ENCODE results near the gene TNFSF9.
A peak's percentile ranks its signal among the peaks of the same experiment; 100 is the strongest.
"Not testable (repeated sequence)": the region's sequence is repeated elsewhere in the genome, so short reads cannot be mapped to it uniquely, and the experiment has no call there.

TNFSF9 gene

GRCh38 chr19:6572217-6572616, 41.4 kb downstream of the TNFSF9 start:
- DNase-seq (ENCODE audit: low spot score), result no peak

- no peak for DNase-seq (ENCODE audit: low spot score)
Measured at GRCh38 chr19:6573350-6573749, 42.5 kb downstream of the TNFSF9 start.

GRCh38 chr19:6576869-6577475, 46.1 kb downstream of the TNFSF9 start:
- no peak for DNase-seq (ENCODE audit: low spot score)

GRCh38 chr19:6577476-6578125, 46.8 kb downstream of the TNFSF9 start:
- DNase-seq (ENCODE audit: low spot score), result peak; percentile 34

GRCh38 chr19:6579450-6580178, 48.8 kb downstream of the TNFSF9 start:
- DNase-seq (ENCODE audit: low spot score), result no peak

- DNase-seq (ENCODE audit: low spot score), result no peak
Measured at GRCh38 chr19:6580313-6580712, 49.5 kb downstream of the TNFSF9 start.

GRCh38 chr19:6582515-6583484, 52.0 kb downstream of the TNFSF9 start:
- DNase-seq (ENCODE audit: low spot score), result not testable (repeated sequence)
